GM19043 (cell line): Measurements from ENCODE around the gene CFI.

Source experiments
- ATAC-seq: cut with Tn5 transposase; IDR thresholded peaks from one replicate; pipeline ENCODE4 v1.9.1; 2021; ENCODE audit warnings: low read depth; ENCODE audit not compliant: unreplicated experiment

CFI gene

DNA sequence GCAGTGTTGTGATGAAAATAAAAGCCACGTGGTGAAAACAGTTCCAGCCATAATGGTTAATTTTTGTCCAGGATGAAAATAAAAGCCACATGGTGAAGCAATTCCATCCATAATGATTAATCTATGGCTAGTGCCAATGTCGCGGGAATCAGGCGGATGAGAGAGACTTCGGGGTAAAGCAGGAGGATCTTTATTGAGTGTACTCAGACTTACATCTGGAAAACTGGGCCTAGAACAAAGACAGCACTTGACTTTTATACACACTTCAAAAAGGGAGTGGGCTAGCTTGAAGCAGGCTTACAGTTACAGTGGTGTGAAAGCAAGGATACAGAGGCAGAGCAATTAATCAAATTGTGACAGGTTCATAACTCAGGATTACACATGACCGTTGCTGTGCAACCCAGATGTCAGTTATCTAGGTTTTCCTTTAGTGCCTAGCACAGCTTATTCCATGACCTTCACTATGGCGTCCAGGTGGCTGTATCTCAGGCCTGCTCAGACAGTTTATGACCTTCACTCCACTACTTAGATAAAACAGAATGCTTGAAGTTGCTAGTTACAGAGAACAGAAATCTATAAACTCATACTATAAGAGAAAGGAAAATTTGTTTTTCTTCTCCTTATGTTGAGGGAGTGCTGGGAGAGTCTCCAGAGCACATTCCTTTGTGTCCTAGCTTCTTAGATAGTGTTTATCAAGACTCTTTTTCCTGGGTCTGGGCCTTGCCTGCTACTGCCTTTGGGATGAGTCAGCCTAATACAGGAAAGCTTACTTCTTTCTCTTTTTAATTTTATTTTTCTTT lies 66.0 kb downstream of the CFI start:
- ATAC-seq: no peak

DNA sequence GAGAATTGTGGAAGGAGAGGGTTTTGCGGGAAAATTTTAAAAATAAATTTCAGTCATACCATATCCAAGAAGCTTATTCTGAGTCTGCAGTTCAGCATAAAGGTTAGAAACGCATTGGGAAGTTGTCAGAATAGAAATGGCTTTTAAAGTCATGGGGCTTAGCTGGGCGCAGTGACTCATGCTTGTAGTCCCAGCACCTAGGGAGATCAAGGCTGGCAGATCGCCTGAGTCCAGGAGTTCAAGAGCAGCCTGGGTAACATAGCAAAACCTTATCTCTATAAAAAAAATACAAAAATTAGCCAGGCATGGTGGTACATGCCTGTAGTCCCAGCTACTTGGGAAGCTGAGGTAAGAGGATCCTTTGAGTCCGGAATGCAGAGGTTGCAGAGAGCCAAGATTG lies 68.1 kb downstream of the CFI start:
- ATAC-seq: no peak

DNA sequence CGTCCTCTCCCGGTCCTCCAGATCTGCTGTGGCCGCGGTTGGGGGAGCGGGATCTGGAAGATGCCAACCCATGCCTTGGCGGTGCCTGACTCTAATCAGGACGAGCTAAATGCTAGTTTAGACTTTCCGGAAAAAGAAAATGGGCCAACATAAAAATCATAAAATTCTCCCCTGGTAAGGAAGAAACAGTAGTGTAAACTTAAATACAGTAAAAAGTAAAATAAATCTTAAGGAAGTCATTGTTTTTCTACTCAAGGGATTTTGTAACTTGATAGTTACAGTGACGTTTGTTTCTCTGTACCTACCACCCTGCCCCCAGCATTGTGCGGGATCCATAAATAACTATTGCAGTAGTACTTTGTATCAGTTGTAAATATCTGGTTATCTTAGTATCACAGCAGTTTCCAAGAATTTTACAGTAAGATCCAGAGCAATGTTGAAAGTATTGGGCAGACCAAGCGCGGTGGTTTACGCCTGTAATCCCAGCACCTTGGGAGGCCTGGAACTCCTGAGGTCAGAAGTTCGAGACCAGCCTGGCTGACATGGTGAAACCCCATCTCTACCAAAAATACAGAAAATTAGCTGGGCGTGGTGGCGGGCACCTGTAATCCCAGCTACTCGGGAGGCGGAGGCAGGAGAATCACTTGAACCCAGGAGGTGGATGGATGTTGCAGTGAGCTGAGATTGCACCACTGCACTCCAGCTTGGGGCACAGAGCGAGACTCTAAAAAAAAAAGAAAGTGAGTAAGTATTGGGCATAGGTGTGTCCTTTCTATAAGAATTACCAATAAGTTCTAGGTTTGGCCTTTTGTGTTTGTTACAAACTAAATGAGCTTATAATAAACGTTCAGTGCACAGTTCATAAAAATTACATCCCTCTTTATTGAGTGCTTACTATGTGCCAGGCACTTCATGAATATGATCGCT lies 70.9 kb downstream of the CFI start:
- ATAC-seq: no peak

DNA sequence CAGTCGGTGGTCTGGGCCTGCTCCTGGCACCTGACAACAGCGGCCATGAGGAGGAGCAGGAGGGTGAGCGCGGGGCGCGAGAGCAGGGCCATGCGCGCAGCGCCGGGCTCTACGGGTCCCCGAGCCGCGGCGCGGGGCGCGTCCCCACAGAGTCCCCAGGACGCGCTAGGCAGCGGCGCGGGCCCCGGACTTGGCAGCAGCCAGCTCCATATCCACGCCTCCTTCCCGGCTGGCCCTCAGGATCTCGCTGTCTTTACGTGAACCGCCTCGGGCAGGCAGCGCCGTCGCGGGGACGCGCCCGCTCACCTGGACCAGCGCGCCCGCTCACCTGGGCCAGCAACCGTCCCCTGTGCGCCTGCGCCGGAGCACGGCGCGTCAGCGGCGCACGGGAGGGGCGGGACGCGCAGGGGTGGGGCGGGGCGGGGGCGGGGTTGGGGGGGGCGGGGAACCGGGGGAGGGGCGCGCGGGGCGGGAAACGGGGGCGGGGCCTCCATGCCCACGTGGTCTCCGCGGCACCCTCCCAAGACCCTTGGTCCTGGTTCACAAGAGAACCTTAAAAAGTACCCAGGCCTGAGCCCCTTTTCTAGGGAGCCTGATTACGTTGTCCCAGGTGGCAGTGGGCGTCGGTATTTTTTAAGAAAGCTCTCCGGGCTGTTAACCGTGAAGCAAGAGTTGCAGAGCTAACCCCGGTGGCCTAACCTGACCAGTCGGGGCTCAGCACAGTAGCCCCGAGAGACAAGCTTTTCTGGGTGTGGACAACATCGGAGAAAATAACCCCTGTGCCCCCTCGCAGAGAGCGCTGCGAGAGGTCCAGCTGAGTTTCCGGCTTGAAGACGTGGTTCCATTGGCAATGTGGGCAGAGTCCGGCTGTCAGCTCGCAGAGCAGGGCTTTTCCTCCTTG lies 71.8 kb downstream of the CFI start, which contains the start of gene PLA2G12A:
PLA2G12A (minus strand) TSS at position 353 of the 901 bp plus-strand sequence; CDS start at position 92, 261 bp downstream.
- ATAC-seq: peak; percentile 71

- ATAC-seq: no peak
Measured at GRCh38 chr4:109729117-109729717, 72.6 kb downstream of the CFI start.

GRCh38 chr4:109728385-109728784 lies 73.4 kb downstream of the CFI start:
- ATAC-seq: no peak

GRCh38 chr4:109723110-109723509 lies 78.7 kb downstream of the CFI start:
- no peak for ATAC-seq

- no peak for ATAC-seq
Measured at GRCh38 chr4:109722357-109722756, 79.4 kb downstream of the CFI start.

DNA sequence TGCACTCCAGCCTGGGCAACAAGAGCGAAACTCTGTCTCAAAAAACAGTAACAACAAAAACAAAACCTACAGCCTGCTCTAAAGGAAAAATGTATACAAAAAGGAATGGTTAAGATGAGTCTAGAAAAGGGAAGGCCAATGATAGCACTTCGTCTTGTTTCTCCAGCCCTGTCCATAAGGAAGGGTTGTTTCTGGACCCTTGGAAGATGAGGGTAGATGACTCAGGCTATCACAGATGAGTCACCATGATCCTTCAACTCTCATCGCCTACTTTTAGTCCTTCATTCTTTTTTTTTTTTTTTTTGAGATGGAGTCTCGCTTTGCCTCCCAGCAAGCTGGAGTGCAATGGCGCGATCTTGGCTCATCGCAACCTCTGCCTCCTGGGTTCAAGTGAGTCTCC lies 80.8 kb downstream of the CFI start:
- ATAC-seq: no peak

DNA sequence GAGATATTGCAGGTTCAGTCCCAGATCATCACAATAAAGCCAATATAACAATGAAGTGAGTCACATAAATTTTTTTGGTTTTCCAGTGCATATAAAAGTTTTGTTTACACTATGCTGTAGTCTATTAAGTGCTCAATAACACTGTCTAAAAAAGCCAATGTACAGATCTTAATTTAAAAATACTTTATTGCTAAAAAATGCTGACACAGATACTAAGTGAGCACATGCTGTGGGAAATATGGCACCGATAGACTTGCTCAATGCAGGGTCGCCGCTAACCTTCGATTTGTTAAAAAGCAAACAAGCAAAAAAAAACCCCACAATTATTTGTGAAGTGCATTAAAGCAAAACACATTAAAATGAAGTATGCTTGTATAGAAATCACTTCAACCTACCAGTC lies 82.2 kb downstream of the CFI start:
- no peak for ATAC-seq

DNA sequence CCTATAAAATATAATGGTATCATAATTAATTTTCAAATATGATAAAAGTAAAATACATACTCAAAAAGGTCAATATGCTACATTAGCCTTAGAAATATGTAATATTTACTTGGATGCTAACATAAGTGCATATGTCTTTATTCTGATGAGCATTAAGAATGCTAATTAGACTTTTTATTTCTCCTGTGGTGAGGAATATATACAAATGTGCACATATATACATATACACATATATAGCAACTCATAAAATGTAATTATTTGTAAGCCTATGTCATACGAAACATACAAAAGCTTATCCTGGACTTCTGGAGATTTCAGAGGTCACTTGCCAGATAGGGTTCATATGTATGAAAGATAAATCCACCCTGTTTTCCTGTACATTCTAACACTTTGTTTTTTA lies 83.0 kb downstream of the CFI start:
- ATAC-seq: no peak

DNA sequence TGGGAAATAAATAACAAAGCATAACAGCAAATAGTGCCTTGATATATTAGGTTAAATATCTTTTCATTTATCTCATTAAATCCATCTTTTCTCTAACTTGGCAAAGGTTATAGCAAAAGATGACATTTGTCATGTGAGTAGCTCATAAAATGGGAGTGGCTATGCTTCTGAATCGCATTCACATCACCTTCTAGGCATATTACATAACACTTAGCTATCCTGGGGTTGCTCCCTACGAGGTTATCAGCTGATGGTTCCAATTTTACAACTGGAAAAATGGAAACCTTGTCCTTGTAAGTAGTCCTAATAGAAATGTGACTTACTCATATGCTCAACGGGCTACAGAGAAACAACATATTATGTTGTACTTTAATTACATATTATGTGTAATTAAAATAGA lies 88.3 kb downstream of the CFI start:
- no peak for ATAC-seq

DNA sequence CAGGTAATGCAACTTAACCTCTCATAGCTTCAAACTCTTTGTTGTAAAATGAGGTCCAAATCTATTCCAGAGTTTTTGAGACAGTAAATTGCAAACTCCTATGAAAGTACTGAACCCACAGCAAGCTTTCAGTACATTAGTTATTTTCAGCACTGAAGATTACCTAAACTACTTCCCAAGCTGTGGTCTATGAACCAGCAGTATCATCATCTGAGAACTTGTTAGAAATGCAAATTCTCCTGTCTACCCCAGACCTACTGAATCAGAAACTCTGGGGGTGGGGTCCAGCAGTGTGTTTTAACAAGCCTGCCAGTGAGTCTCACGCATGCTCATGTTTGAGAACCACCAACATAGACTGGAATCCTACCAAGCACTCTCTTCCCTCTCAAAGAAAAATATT lies 92.8 kb downstream of the CFI start:
- peak; percentile 79 for ATAC-seq

GRCh38 chr4:109708435-109708834 lies 93.4 kb downstream of the CFI start:
- ATAC-seq: no peak

GRCh38 chr4:109703664-109704361 lies 98.0 kb downstream of the CFI start:
- no peak for ATAC-seq

DNA sequence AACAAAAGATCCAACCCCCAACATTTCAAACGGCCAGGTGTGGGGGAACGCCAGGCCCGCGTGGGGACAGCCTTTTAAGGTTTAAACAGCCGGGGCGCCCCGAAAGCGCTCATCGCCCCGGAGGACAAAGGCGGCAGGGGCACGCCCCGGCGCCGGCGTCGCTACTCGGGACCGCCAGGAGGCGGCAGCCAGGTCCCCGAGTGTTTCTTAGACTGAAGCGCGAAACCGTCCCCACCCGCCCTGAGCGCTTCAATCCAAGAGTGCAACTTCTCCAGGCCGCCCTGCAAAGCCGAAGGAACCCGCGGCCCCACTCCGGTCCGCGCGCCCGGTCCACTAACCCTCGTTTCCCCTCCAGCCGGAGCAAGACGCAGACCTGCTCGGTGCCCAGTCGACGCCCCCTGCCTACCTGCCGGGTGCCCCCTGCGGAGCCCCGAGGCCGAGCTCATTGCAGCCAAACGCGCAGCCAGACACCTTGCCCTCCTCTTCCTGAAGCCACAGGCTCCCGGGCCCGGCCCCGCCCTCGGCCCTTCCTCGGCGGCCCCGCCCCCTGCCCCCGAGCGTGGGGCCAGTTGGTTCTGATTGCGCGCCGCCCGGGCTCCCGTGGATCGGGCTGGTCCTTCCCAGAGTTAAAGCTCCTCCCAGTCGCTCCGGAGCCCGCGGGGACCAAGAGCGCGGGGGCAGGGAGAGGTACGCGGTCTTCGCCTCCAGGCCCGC lies 98.7 kb downstream of the CFI start, which contains the start of gene CASP6:
CASP6 (minus strand) TSS at position 496 of the 714 bp plus-strand sequence; CDS start at position 446, 50 bp downstream.
- ATAC-seq: peak; percentile 65

DNA sequence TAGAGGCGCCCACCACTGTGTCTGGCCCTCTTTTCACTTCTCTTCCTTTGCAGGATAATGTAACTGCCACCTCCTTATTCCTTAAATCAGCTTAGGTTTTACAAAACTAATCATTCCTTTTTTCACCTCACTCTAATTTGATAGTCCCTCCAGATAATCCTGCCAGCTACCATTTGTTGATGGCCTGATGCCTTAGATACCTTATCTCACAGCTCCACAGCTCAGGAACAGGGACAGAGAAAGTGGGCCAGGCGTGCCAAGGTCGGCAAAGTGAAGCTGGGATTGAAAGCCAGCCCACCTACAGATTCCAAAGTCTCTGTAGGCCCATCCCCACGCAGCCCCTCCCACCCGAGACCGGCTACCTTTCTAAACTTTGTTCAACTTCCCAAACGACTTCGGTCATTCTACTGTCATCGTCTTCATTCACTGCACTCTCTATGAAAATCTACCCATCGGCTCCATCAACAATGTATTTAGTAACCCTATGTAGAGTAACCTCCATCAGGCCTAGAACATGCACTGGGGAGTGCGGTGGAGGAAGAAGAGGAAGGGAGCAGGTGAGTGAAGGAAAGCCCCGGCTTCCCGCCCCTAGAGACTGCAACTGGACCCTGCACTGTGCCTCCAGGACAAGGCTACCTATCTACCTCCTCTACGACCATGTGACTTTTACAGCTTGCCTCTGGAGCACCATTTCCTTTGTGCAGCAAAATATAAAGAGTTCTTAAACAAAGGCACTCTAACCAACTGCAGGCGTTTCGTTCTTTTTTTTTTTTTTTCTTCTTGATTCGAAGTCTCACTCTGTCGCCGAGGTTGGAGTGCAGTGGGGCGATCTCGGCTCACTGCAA lies 100.0 kb downstream of the CFI start:
- ATAC-seq: no peak
